Choroid plexus epithelial cell (primary cell): Measurements from ENCODE around the gene NCAPG2.

Experiments
- DNase-seq: peaks from one replicate; pipeline ENCODE4 v3.0.0-alpha.2; 2010; ENCODE audit warnings: low read depth
- H3K4me3 ChIP-seq: 2 replicates; pipeline ENCODE4 v1.5.1; 2011; ENCODE audit warnings: low read depth, mild to moderate bottlenecking, control low read depth, low read length, moderate library complexity
- CTCF ChIP-seq: conservative IDR thresholded peaks from 2 replicates; pipeline ENCODE4 v1.5.1; 2011; ENCODE audit warnings: low read depth, mild to moderate bottlenecking, control low read depth, inconsistent platforms, low read length, moderate library complexity

Gene NCAPG2

GRCh38 chr7:158748335-158748734 is 43.7 kb upstream of the NCAPG2 start:
- no peak for DNase-seq
- no peak for TF ChIP-seq CTCF
- no peak overlapping the region for H3K4me3 ChIP-seq

- no peak for DNase-seq
- no peak for TF ChIP-seq CTCF
Observed at GRCh38 chr7:158747408-158747807, 42.8 kb upstream of the NCAPG2 start.

GRCh38 chr7:158746957-158747356 is 42.4 kb upstream of the NCAPG2 start:
- no peak for DNase-seq
- no peak for TF ChIP-seq CTCF
- H3K4me3 ChIP-seq = no peak overlapping the region

More at GRCh38 chr7:158747408-158747807, 42.8 kb upstream of the NCAPG2 start:
- H3K4me3 ChIP-seq = no peak overlapping the region

- no peak overlapping the region for H3K4me3 ChIP-seq
- no peak for TF ChIP-seq CTCF
- no peak for DNase-seq
Observed at GRCh38 chr7:158745057-158745715, 40.6 kb upstream of the NCAPG2 start.

- H3K4me3 ChIP-seq = no peak overlapping the region
- no peak for TF ChIP-seq CTCF
- DNase-seq = no peak
Observed at GRCh38 chr7:158744070-158744469, 39.5 kb upstream of the NCAPG2 start.

- DNase-seq = no peak
- no peak overlapping the region for H3K4me3 ChIP-seq
- TF ChIP-seq CTCF = no peak
Observed at GRCh38 chr7:158743219-158743618, 38.6 kb upstream of the NCAPG2 start.
